Stimulated activated CD8-positive, alpha-beta memory T cell treated with anti-CD3 and anti-CD28 coated beads, Interleukin-15, amount 100 ng/mL, for 24 hours (primary cell): Measurements from ENCODE around the gene TIAM2.
"Not testable (repeated sequence)": the region's sequence is repeated elsewhere in the genome, so short reads cannot be mapped to it uniquely, and the experiment has no call there.

Experiments
- DNase-seq: peaks from one replicate; pipeline ENCODE4 v3.0.0-alpha.2; 2020; ENCODE audit warnings: low read depth

TIAM2 gene

DNA sequence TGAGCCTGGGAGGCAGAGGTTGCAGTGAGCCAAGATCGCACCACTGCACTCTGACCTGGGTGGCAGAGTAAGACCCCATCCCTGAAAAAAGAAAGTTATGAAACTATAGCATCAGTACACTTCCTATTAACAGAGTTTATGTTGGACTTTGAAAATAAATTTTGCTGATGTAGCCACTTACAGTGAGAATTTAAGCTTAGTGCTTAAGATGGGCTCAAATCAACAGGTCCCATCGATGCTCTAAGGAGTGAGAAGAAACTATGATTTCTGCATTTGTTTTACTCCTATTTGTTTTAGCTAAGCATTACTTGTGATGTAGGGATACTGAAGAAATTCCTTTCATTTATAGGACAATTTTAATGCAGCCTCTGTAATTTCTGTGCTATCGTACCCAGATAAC, 175.4 kb downstream of the TIAM2 start:
- no peak for DNase-seq

DNA sequence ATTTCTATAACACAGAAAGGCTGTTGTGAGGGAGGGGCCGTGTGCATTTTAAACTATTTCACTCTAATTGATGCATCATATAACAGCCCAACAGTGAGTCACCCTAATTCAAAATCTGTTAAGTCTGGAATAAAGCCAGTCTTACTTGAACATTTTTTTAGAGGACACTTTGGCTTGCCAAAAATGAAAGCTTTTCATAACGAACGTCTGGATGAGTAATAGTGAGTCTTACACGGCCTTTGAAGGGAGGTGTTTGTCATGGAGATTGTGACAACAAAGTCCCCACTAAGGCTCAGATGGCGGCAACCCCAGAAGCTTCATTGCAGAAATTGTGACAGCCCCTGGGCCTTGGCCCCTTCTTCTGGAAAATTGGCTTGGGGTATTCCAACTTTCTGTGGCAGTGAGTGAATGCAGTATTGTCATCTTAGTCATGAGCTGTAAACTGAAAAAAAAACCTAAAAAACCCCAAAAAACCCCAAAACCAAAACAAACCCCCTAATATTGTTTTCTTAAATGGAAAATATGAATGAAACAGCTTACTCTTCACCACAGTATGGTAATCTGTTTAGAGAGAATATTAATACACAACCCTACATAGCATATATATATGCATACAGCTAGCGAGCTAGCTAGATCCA, 176.1 kb downstream of the TIAM2 start:
- DNase-seq: peak; percentile 42

DNA sequence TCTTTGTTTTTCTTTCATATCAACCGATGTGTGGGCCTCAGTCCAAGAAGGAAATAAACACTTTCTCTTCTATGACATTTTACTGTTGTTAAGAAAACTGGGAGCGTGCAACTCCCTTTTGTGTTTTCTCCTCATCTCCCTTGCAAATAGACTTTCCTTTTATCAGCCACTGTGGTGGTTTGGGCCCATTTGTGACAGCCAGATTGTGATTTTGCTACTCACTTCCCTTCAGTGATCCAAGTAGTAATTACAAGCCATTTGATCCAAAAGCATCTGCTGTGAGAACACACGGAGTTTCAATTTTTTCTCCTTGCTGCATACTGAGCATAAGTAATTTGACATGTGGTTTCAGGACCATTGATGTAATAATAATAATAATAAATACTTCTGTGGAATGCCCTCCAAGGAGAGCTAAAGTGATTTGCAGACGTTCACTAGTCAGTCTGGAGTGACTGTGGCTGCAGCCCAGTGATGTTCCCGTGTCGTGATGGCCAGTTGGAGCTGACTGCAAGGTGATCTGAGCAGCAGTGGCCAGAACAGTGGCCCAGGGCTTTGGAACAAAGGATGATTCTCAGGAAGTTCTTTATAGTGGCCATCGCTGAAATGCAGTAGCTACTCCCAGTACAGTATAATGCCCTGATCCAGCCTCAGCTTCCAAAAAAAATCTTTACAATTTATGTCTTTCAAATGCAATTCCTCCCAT, 176.8 kb downstream of the TIAM2 start:
- no peak for DNase-seq

- no peak for DNase-seq
Observed at GRCh38 chr6:155173488-155173887, 178.4 kb downstream of the TIAM2 start.

DNA sequence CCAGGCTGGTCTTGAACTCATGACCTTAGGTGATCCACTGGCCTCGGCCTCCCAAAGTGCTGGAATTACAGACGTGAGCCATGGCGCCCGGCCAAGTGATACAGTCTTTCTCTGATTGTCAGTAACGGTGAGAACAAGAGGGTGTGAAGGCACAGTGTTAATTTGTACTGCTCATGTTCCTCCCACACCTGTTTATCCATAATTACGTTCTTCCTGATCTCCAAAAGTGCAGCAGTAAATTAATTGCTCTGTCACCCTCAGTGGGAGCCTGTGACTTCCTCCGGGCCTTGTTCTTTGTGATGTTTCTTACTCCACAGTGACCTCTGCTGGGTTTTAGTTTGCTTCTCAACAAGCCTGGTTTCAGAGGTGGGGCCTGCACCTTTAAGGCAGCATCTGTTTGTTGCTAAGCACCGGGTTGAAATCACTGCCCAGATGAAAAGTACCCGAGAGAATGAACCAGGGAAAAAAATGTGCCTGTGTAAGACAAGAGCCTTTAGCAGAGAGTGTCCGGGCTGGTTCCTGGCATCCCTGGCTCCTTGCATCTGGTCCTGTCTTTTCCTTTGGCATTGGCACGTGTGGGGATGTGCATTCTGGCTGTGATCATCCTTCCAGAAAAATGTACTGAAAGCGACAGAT, 179.6 kb downstream of the TIAM2 start:
- DNase-seq: no peak

- no peak for DNase-seq
Observed at GRCh38 chr6:155177363-155177961, 182.3 kb downstream of the TIAM2 start.

DNA sequence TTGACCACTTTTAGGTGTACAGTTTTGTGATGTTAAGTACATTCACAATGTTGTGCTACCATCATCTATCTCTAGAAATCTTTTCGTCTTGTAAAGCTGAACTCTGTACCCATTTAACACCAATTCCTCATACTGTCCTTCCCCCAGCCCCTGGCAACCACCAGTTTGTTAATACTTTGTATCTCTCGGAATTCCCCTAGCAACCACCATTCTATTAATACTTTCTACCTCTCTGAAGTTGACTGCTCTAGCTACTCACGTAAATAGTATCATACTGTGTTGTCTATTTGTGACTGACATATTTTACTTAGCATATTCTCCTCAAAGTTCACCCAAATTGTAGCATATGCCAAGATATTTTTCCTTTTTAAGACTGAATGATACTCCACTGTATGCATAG, 186.4 kb downstream of the TIAM2 start:
- DNase-seq: no peak

DNA sequence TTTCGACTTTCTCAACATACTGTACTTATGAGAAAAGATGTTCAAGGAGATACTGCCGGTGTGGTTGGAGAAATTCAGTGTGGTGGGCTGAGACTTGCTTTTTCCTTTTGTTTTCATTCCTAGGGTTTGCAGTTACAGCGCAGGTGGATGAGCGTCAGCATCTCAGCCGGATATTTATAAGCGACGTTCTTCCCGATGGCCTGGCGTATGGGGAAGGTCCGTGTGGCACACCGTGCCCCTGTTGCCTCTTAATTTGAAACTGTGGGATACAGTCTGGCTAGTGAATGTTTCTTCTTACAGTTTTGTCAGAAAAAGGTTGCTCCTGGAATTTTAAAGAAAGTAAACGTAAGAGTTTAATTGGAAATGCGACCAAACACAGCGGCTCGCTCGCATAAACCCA, 187.0 kb downstream of the TIAM2 start:
- no peak for DNase-seq

GRCh38 chr6:155183095-155183494, 188.0 kb downstream of the TIAM2 start:
- DNase-seq: no peak

DNA sequence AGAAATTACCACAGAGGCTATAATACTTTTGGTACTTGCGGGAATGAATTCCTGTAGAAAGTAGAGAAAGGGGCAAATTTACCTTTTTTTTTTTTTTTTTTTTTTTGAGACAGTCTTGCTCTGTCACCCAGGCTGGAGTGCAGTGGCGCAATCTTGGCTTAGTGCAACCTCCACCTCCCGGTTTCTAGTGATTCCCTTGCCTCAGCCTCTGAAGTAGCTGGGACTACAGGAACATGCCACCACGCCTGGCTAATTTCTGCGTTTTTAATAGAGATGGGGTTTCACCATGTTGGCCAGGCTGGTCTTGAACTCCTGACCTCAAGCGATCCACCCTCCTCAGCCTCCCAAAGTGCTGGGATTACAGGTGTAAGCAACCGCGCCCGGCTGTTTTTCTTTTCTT, 189.9 kb downstream of the TIAM2 start:
- DNase-seq: not testable (repeated sequence)

DNA sequence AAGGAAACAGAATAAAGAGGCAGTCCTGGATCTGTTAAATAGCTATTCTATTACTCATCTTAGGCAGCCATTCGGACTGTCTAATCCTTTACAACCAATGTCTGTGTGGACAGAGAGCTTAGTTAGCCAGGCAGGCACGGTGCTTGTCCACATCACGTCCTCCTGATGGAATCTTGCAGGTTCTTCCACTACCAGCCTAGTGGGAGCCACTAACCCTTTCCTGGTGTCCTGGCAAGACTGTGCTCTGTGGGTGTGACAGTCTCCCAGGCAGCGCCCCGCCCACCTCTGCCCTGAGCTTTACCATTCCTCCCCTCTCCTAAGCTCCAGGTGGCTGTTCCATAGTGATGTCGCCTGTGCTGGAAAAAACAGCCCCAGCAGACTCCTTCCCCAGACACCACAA, 190.4 kb downstream of the TIAM2 start:
- no peak for DNase-seq

GRCh38 chr6:155186052-155186658, 191.0 kb downstream of the TIAM2 start:
- no peak for DNase-seq

DNA sequence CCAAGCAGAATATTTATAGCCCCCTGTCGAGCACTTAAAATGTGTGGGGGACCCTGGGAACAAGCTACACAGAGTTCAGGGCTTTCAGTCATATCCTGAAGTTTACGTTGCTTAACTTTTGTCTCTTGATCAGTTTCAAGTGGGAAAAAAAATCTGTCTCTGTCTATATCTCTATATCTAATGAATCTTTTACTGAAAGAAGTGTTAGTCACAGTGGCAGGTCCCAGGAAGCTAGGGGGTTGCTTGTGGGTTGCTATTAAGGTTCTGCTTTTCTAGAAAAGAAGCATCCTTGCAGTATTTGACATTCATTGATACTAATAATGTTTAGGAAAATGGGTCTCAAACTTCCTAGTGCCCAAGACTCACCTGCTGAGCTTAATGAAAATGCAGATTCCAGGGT, 192.0 kb downstream of the TIAM2 start:
- no peak for DNase-seq

DNA sequence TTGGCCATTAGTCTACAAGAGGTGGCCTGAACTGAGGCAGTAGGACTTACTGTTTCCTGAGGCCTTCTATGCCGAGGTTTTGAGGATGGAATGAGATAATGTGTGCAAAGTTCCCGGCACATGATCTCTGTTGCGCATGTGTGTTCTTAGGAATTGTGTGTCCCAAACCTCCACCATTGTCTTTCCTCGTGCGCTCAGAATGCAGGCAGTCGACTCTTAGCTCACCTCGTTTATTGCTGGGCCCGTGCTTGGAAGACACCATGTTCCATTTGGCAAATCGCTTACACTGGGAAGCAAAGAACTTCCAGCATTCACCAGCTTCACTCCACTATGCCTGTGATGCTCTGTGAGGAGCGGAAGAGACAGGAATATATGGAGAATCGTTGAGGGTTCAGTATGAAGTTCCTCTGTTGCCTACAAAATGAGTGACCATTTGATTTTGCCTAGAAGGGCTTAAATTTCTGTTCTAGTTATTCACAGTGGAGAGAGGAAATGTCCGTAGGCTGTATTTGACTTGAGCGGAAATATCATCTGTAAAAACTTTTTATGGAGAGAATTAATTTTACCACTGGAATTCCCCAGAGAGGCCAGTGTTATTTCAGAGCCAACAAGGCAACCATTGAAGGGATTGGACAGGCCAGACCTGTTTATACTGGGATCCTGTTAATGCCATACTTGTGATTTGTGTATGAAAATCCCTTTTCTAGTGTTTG, 193.0 kb downstream of the TIAM2 start:
- DNase-seq: no peak

DNA sequence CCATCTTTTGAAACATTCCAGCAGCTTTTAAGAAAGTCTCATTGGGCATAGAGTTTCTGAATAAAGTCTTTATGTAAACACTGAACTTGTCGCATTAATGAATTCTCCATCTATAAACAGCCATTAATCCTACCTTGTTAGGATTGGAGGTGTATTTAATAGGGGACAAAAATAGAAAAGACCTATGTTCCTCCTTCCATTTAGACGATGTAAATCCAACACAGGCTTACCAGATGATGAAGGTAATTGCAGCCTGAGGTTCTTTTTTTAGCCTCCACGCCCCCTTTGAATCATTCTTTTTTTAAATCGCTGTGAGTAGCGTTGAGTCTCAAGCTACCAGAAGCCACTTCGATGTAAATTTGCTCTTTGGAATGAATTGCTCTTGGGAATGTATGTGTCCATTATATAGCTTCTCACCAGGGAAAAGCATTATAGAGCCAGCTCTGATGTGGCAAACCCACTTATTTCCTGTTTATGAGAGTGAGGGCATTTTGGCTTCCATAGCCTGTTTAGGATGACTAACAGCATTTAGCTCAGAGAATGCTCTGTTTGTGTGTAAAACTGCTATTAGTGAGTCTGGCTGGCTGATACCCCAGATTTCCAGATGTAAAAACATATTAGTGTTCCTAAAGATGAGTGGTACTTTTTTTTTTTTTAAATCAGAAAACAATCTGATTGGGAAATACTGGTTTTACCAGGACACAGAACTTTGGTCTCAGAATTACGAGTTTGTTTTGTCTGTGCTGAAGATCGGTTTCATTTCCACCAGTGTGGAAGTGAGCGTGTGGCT, 193.8 kb downstream of the TIAM2 start:
- no peak for DNase-seq

GRCh38 chr6:155190677-155191076, 195.6 kb downstream of the TIAM2 start:
- no peak for DNase-seq

DNA sequence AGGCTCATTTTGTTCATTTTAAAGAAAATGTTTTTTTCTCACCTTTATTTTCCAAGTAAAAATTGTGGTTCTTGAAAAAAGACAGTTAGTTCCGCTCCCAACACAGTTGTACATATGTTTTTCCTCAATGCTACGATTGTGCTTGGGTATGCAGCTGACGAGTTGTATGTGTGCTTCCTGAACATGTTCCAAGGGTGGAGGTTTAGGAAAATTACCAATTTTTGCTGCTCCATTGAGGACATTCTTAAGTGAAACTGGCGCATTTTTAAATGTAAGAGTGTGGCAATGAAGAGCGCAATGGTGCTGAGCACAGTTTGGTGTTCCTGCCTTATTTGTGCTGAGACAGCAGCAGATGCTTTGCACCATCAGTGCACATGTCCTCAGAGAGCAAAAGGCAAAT, 198.4 kb downstream of the TIAM2 start:
- DNase-seq: no peak

GRCh38 chr6:155194399-155194798, 199.3 kb downstream of the TIAM2 start:
- no peak for DNase-seq

DNA sequence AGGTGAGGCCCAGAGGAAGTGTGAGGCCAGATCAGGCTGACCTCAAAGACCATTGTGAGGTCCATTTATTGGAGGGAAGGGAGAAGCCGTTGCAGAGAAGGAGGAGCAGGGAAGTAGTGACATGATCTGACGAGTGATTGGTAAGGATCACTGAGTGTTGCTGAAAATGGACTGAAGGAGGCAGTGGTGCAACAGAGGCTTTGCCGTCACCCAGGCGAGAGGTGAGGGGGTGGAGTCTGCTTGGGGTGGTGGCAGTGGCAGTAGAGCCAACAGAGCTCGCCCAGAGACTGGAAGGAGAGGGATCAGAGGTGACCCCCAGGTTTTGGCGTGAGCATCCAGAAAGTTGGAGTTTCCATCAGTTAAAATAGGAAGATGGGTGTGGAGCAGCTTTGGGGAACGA, 200.8 kb downstream of the TIAM2 start:
- DNase-seq: no peak

DNA sequence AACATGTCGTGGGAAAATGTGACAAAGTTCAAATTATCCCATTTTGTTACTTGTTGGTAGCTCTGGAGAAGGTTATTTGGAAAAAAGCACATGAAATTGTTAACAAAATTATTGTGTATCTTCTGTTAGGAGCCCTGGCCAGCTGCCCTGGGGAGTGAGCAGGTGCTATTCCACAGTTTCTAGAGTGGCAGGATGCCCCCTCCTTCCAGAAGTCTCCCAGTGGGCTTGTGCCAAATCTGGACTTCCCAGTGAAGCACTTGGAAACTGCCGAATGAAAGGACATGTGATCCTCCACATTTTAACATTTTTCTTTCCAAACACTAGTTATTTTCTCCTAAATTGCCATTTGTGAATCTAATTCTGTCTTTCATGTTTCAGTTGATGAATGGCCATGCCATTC, 201.8 kb downstream of the TIAM2 start:
- DNase-seq: no peak

GRCh38 chr6:155197932-155198331, 202.8 kb downstream of the TIAM2 start:
- DNase-seq: no peak
